ENCODE data around the gene MRRF. TPM values are rescaled to one million over a fixed set of nuclear protein-coding genes. Genes with fewer than 3 reads are reported as not detected.
"Not testable (repeated sequence)": the region's sequence is repeated elsewhere in the genome, so short reads cannot be mapped to it uniquely, and the experiment has no call there.

Gene MRRF
- total RNA-seq, 2 donors from 2014 or later, result 20.7 to 21.4 TPM

DNA sequence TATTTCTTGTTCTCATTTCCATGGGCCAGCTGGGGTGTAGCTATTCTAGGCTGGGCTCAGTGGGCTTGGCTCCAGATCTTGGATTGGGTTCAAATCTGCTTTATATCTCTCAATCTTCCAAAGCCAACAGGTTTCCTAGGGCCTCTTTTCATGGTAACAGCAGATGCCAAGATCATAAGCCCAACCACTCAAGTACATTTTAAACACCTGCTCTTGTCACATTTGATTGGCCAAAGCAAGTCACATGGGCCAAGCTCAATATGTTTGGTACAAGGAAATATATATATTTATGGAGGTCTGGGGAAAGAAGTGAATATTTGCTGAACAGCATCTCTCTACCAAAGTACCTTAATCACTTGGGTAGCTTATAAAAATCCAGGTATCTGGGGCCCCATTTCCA is 49.5 kb downstream of the MRRF start:
- Histone ChIP-seq H3K27ac (no peak overlapping the region), H3K36me3 (peaks cover 40% of the 10 kb centered on the region), H3K9me3 (no peaks in the 10 kb centered on the region), H3K4me1 (peaks cover 0 to 7% of the 10 kb centered on the region in 2 donors), H3K27me3 (no peaks in the 10 kb centered on the region), H3K4me3 (no peak overlapping the region)
- TF ChIP-seq, protein P1, sequence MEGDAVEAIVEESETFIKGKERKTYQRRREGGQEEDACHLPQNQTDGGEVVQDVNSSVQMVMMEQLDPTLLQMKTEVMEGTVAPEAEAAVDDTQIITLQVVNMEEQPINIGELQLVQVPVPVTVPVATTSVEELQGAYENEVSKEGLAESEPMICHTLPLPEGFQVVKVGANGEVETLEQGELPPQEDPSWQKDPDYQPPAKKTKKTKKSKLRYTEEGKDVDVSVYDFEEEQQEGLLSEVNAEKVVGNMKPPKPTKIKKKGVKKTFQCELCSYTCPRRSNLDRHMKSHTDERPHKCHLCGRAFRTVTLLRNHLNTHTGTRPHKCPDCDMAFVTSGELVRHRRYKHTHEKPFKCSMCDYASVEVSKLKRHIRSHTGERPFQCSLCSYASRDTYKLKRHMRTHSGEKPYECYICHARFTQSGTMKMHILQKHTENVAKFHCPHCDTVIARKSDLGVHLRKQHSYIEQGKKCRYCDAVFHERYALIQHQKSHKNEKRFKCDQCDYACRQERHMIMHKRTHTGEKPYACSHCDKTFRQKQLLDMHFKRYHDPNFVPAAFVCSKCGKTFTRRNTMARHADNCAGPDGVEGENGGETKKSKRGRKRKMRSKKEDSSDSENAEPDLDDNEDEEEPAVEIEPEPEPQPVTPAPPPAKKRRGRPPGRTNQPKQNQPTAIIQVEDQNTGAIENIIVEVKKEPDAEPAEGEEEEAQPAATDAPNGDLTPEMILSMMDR (IDR thresholded peaks at IDR 0.05), result no peak
- no peak for DNase-seq (ENCODE audit: low spot score)

DNA sequence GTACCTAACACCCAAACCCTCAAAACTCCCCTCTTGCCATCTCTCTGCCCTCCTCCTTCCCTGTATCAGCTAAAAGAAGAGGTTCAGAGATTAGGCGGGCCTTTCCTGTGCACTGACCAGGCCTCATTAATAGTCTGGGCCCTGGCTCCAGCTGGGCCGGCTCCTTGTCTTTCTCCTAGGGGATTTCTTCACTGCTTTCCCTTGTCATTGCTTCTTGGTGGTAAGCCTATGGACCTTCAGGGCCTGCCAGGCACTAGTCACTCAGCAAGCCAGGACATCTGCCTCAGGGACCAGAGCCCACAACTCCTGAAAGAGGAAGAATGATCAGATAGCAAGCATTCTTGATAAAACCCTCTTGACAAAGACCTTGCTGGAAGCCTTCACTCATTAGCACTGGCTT is 50.9 kb downstream of the MRRF start:
- no peak for DNase-seq (ENCODE audit: low spot score)
- peaks cover 34% of the 10 kb centered on the region for H3K36me3 ChIP-seq
- TF ChIP-seq, protein P1 (IDR thresholded peaks at IDR 0.05), result no peak
- H3K27ac ChIP-seq, result no peak overlapping the region
- no peaks in the 10 kb centered on the region for H3K9me3 ChIP-seq
- peaks cover 0 to 7% of the 10 kb centered on the region in 2 donors for H3K4me1 ChIP-seq
- H3K4me3 ChIP-seq, result no peak overlapping the region
- H3K27me3 ChIP-seq, result no peaks in the 10 kb centered on the region

DNA sequence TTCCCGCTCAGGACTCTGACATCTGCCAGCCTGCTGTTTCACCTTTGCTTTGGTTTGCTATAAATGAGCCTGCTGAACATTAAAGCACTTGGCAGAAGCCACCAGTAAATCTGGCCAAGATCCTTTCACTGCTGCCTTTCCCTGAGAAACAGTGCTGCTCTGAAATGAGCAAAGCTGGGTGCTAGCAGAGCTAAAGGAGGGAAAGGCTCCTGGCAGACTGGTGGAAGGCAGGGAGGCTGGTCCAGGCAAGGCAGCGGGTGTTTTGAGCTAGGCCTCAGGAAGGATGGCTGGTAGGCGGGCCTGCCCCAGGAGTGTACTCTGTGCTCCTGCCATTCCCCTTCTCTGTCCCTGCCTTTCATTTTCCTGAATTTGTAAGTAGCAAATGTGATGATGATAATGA is 53.6 kb downstream of the MRRF start:
- Histone ChIP-seq H3K4me1 (peaks cover 0 to 7% of the 10 kb centered on the region in 2 donors), H3K36me3 (peaks cover 32% of the 10 kb centered on the region), H3K27me3 (no peaks in the 10 kb centered on the region), H3K27ac (no peak overlapping the region), H3K9me3 (no peaks in the 10 kb centered on the region), H3K4me3 (no peak overlapping the region)
- no peak for DNase-seq (ENCODE audit: low spot score)
- TF ChIP-seq, protein P1 (IDR thresholded peaks at IDR 0.05), result no peak

DNA sequence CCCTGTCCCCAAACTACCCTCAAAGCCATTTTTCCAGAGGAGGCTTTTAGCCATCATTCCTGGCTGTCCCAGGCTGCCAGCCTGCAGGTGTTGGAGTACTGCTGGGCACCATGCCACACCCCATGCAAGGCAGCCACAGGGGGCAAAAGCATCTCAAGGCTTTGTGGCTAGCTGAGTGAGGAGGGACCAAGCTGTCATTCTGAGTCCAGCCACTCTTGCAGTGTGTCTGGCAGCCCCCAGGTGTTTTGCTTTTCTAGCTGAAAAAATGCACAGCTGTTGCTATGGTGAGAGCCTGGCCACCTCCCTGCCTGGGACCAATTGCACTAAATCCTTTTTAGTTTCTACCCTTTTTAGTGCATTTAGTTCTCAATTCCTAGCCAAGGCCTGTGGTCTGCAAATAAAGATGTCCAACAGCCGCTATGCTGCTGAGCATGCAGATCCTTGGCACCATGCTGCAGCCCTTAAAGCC is 55.8 kb downstream of the MRRF start:
- TF ChIP-seq, protein P1 (IDR thresholded peaks at IDR 0.05), result no peak
- Histone ChIP-seq H3K9me3 (no peaks in the 10 kb centered on the region), H3K4me1 (peaks cover 0 to 7% of the 10 kb centered on the region in 2 donors), H3K27me3 (no peaks in the 10 kb centered on the region), H3K36me3 (peaks cover 24% of the 10 kb centered on the region), H3K27ac (no peak overlapping the region), H3K4me3 (no peak overlapping the region)
- DNase-seq (ENCODE audit: low spot score), result no peak

DNA sequence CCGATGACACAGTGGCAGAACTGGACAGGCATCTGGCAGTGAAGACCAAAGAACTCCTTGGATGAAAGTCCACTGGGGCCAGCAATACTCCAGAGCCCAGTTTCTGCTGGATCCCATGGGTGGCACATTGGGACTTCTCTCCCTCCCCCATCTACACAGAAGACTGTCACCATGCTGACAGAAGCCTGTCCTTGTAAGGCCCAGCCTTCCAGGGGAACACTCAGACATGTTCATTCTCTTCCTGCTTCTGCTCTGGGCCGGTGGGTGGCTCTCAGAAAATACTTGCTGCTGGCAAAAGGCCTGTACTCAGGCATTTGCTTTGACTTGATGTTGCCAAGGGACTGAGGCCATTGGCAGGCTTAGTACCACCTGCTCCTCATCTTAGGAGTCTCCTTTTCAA is 57.9 kb downstream of the MRRF start:
- Histone ChIP-seq H3K27me3 (no peaks in the 10 kb centered on the region), H3K9me3 (no peaks in the 10 kb centered on the region), H3K4me3 (no peak overlapping the region), H3K4me1 (peaks cover 0 to 7% of the 10 kb centered on the region in 2 donors), H3K27ac (no peak overlapping the region), H3K36me3 (peaks cover 24% of the 10 kb centered on the region)
- TF ChIP-seq, protein P1 (IDR thresholded peaks at IDR 0.05), result no peak
- no peak for DNase-seq (ENCODE audit: low spot score)

DNA sequence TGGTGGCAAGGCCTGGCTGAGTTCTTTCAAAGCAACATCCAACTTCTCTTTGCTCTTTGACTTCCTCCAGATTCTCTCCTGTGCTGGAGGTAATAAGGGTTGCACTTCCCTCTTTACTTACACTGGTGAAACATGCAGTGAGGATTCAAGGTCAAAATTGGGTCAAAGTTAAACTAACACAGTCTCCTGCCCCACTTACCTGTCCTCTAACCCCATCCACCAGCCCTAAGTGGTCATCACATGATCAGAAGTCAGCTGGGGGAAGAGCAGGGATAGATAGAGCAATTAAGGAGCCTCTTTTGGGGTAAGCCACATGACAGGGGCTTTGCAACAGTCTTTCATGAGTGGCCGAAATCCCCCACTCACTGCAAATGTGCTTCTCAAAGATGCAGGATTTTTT is 60.0 kb downstream of the MRRF start:
- DNase-seq (ENCODE audit: low spot score); H3K4me3 ChIP-seq; H3K4me1 ChIP-seq; H3K27ac ChIP-seq; H3K27me3 ChIP-seq; H3K9me3 ChIP-seq: not testable (repeated sequence)
- H3K36me3 ChIP-seq, result peaks cover 24% of the 10 kb centered on the region
